ENCODE results near the gene MYH7B. TPM values are rescaled to one million over a fixed set of nuclear protein-coding genes. Genes with fewer than 3 reads are reported as not detected.

The MYH7B gene
- total and polyA plus RNA-seq, 2 experiments from 2014 or later = 73.2 to 112 TPM

GRCh38 chr20:34985461-34986310, 30.0 kb downstream of the MYH7B start:
- Histone ChIP-seq H3K27me3 (no peaks in the 10 kb centered on the region), H3K4me1 (ENCODE audit: low read depth) (peaks cover 6% of the 10 kb centered on the region), H3K36me3 (peaks cover 8% of the 10 kb centered on the region), H3K9me3 (ENCODE audit: low read depth) (no peaks in the 10 kb centered on the region), H3K27ac (peak overlapping the region; percentile 49), H3K4me3 (no peak overlapping the region)
- no peak for DNase-seq (ENCODE audit: low read depth in 1 of 2, low spot score in 1 of 2)
- TF ChIP-seq, protein P1, sequence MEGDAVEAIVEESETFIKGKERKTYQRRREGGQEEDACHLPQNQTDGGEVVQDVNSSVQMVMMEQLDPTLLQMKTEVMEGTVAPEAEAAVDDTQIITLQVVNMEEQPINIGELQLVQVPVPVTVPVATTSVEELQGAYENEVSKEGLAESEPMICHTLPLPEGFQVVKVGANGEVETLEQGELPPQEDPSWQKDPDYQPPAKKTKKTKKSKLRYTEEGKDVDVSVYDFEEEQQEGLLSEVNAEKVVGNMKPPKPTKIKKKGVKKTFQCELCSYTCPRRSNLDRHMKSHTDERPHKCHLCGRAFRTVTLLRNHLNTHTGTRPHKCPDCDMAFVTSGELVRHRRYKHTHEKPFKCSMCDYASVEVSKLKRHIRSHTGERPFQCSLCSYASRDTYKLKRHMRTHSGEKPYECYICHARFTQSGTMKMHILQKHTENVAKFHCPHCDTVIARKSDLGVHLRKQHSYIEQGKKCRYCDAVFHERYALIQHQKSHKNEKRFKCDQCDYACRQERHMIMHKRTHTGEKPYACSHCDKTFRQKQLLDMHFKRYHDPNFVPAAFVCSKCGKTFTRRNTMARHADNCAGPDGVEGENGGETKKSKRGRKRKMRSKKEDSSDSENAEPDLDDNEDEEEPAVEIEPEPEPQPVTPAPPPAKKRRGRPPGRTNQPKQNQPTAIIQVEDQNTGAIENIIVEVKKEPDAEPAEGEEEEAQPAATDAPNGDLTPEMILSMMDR (IDR thresholded peaks at IDR 0.05; ENCODE audit: low read depth, low read length) = no peak

DNA sequence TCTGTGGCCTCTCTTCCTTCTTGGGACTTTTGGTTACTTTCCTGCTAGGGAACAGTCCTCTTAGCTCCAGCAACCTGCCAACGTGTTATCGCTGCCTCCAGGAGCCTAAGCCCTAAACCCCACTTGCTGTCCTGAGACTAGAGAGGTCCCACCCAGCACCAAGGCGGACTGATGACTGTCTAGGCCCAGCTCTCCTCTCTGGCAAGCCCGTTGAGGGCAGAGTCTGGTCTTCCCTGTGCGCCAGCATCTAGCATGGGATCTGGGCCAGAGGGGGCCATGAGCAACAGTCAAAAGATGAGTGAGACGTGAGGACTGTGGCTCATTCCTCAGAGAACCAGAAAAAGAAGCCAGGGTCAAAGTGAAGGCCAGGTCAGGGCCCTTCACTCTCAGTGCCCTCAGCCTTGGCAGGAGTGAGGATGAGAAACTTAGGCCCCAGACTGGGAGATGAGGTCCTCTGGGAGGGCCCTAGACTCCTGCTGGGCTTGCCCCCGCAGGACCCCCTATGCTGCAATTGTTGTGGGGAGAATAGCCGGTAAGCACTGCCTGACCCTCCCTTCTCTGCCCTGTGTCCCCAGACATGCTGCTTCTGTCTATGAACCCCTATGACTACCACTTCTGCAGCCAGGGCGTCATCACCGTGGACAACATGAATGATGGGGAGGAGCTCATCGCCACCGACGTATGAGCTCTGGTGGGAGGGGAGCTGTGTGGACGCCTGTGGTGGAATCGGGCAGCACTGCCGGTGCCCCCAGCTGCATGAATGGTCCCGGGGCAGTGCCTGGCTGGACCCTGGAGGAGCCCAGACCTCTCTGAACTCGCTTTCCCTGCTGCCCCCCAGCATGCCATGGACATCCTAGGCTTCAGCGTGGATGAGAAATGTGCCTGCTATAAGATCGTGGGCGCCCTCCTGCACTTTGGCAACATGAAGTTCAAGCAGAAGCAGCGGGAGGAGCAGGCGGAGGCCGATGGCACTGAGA, 30.9 kb downstream of the MYH7B start:
- TF ChIP-seq, protein P1 (IDR thresholded peaks at IDR 0.05; ENCODE audit: low read depth, low read length) = no peak
- Histone ChIP-seq H3K36me3 (peaks cover 12% of the 10 kb centered on the region), H3K4me1 (ENCODE audit: low read depth) (no peaks in the 10 kb centered on the region), H3K9me3 (ENCODE audit: low read depth) (no peaks in the 10 kb centered on the region), H3K27me3 (no peaks in the 10 kb centered on the region), H3K4me3 (no peak overlapping the region), H3K27ac (peak overlapping the region; percentile 49)
- DNase-seq (ENCODE audit: low read depth in 1 of 2, low spot score in 1 of 2) = no peak

- Histone ChIP-seq H3K27me3 (no peaks in the 10 kb centered on the region), H3K4me3 (no peak overlapping the region), H3K9me3 (ENCODE audit: low read depth) (no peaks in the 10 kb centered on the region), H3K27ac (peak overlapping the region; percentile 49), H3K4me1 (ENCODE audit: low read depth) (no peaks in the 10 kb centered on the region), H3K36me3 (peaks cover 12% of the 10 kb centered on the region)
- TF ChIP-seq, protein P1 (IDR thresholded peaks at IDR 0.05; ENCODE audit: low read depth, low read length) = no peak
- DNase-seq (ENCODE audit: low read depth in 1 of 2, low spot score in 1 of 2) = no peak
Measured at GRCh38 chr20:34987288-34988190, 31.9 kb downstream of the MYH7B start.

DNA sequence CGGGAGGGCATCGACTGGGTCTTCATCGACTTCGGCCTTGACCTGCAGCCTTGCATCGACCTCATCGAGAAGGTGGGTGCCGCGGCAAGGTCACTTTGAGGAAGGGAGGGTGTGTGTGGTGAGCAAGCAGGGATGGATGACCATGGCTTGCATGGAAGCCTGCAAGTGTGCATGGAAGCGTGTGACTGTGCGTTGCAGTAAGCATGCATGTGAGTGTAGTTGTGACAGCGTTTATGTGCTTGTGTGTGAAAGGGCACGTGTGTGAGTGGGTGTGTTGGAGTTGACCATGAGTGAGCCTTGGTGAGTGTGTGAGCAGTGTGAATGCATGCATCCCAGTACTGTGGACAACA, 32.5 kb downstream of the MYH7B start:
- Histone ChIP-seq H3K4me3 (no peak overlapping the region), H3K27me3 (no peaks in the 10 kb centered on the region), H3K27ac (no peak overlapping the region), H3K4me1 (ENCODE audit: low read depth) (no peaks in the 10 kb centered on the region), H3K36me3 (peaks cover 16% of the 10 kb centered on the region), H3K9me3 (ENCODE audit: low read depth) (no peaks in the 10 kb centered on the region)
- DNase-seq (ENCODE audit: low read depth in 1 of 2, low spot score in 1 of 2) = peak in 1 of 2 donors; percentile 19
- TF ChIP-seq, protein P1 (IDR thresholded peaks at IDR 0.05; ENCODE audit: low read depth, low read length) = no peak

- Histone ChIP-seq H3K9me3 (ENCODE audit: low read depth) (no peaks in the 10 kb centered on the region), H3K27ac (no peak overlapping the region), H3K4me3 (no peak overlapping the region), H3K27me3 (no peaks in the 10 kb centered on the region), H3K36me3 (peaks cover 24% of the 10 kb centered on the region), H3K4me1 (ENCODE audit: low read depth) (no peaks in the 10 kb centered on the region)
- no peak for DNase-seq (ENCODE audit: low read depth in 1 of 2, low spot score in 1 of 2)
- TF ChIP-seq, protein P1 (IDR thresholded peaks at IDR 0.05; ENCODE audit: low read depth, low read length) = no peak
Measured at GRCh38 chr20:34989118-34989517, 33.5 kb downstream of the MYH7B start.

All from cardiac muscle cell (in vitro differentiated cells and primary cell).